ENCODE results near the gene GPATCH2L. TPM values are rescaled to one million over a fixed set of nuclear protein-coding genes. Genes with fewer than 3 reads are reported as not detected.

Gene GPATCH2L
- total and polyA plus RNA-seq, 2 experiments from 2014 or later, result 19.6 to 94.4 TPM

- TF ChIP-seq, protein P1, sequence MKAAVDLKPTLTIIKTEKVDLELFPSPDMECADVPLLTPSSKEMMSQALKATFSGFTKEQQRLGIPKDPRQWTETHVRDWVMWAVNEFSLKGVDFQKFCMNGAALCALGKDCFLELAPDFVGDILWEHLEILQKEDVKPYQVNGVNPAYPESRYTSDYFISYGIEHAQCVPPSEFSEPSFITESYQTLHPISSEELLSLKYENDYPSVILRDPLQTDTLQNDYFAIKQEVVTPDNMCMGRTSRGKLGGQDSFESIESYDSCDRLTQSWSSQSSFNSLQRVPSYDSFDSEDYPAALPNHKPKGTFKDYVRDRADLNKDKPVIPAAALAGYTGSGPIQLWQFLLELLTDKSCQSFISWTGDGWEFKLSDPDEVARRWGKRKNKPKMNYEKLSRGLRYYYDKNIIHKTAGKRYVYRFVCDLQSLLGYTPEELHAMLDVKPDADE (IDR thresholded peaks at IDR 0.05), result no peak
- no peak for TF ChIP-seq NANOG (IDR thresholded peaks at IDR 0.05; ENCODE audit: borderline replicate concordance)
- no peak for TF ChIP-seq STAT1 (IDR thresholded peaks at IDR 0.05; ENCODE audit: unreplicated experiment)
Observed at GRCh38 chr14:76152333-76152681, 585 bp downstream of the GPATCH2L start (continued).

- 0 out of 2 replicates have a peak overlapping the region, but pooled peaks have one; percentile 12 for H3K27ac ChIP-seq (ENCODE audit: low read depth)
- peak overlapping the region; percentile 95; the same call in 1 of the 2 replicates for H3K4me2 ChIP-seq
- Mint-ChIP-seq H3K27ac (no peak overlapping the region), H3K9me3 (no peaks in the 10 kb centered on the region; the same call in 2 of the 3 replicates), H3K4me3 (peak overlapping the region; percentile 97), H3K4me1 (peaks cover 38% of the 10 kb centered on the region), H3K27me3 (ENCODE audit: insufficient read depth, low read depth, poor library complexity) (peaks cover 2% of the 10 kb centered on the region), H3K36me3 (ENCODE audit: low read depth) (peaks cover 25% of the 10 kb centered on the region)
- H3K9me2 ChIP-seq (ENCODE audit: insufficient read depth), result peaks cover 5% of the 10 kb centered on the region
- DNase-seq (ENCODE audit: low spot score) (no peak), ATAC-seq (no peak)
- H4K20me1 ChIP-seq (replicated peaks; ENCODE audit: insufficient read depth), result peaks cover 54% of the 10 kb centered on the region
- peaks cover under 1% of the 10 kb centered on the region; the same call in 1 of the 2 replicates for H3K36me3 ChIP-seq (ENCODE audit: insufficient read depth)
- peaks cover 8% of the 10 kb centered on the region for H3K27me3 ChIP-seq (ENCODE audit: insufficient read depth)
- TF ChIP-seq EZH2 (IDR thresholded peaks at IDR 0.05; ENCODE audit: low read depth, unreplicated experiment) (no peak), STAT1 (IDR thresholded peaks at IDR 0.05; ENCODE audit: unreplicated experiment) (no peak), NANOG (IDR thresholded peaks at IDR 0.05; ENCODE audit: borderline replicate concordance) (no peak)
- no peak overlapping the region for H2AFZ ChIP-seq
- peaks cover 70% of the 10 kb centered on the region for H3K79me2 ChIP-seq (replicated peaks; ENCODE audit: insufficient read depth)
- H3K4me3 ChIP-seq, result 0 out of 2 replicates have a peak overlapping the region, but pooled peaks have one; percentile 97
- no peaks in the 10 kb centered on the region for H3F3A ChIP-seq (replicated peaks; ENCODE audit: low read depth)
- H3K4me1 ChIP-seq (ENCODE audit: insufficient read depth), result peaks cover 30% of the 10 kb centered on the region
Observed at GRCh38 chr14:76153919-76154318, 2.2 kb downstream of the GPATCH2L start.

GRCh38 chr14:76154539-76155126 lies 2.9 kb downstream of the GPATCH2L start:
- H4K20me1 ChIP-seq (replicated peaks; ENCODE audit: insufficient read depth), result peaks cover 55% of the 10 kb centered on the region
- no peak for TF ChIP-seq NANOG (IDR thresholded peaks at IDR 0.05; ENCODE audit: borderline replicate concordance)
- TF ChIP-seq, protein P1 (IDR thresholded peaks at IDR 0.05), result no peak
- no peak for TF ChIP-seq ZNF331 (CRISPR knock-in tag; IDR thresholded peaks at IDR 0.05; ENCODE audit: low read depth)
- TF ChIP-seq ZNF114 (CRISPR knock-in tag; IDR thresholded peaks at IDR 0.05), result no peak
- TF ChIP-seq, protein P2, sequence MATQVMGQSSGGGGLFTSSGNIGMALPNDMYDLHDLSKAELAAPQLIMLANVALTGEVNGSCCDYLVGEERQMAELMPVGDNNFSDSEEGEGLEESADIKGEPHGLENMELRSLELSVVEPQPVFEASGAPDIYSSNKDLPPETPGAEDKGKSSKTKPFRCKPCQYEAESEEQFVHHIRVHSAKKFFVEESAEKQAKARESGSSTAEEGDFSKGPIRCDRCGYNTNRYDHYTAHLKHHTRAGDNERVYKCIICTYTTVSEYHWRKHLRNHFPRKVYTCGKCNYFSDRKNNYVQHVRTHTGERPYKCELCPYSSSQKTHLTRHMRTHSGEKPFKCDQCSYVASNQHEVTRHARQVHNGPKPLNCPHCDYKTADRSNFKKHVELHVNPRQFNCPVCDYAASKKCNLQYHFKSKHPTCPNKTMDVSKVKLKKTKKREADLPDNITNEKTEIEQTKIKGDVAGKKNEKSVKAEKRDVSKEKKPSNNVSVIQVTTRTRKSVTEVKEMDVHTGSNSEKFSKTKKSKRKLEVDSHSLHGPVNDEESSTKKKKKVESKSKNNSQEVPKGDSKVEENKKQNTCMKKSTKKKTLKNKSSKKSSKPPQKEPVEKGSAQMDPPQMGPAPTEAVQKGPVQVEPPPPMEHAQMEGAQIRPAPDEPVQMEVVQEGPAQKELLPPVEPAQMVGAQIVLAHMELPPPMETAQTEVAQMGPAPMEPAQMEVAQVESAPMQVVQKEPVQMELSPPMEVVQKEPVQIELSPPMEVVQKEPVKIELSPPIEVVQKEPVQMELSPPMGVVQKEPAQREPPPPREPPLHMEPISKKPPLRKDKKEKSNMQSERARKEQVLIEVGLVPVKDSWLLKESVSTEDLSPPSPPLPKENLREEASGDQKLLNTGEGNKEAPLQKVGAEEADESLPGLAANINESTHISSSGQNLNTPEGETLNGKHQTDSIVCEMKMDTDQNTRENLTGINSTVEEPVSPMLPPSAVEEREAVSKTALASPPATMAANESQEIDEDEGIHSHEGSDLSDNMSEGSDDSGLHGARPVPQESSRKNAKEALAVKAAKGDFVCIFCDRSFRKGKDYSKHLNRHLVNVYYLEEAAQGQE (IDR thresholded peaks at IDR 0.05; ENCODE audit: unreplicated experiment), result no peak

More at GRCh38 chr14:76154539-76155126, 2.9 kb downstream of the GPATCH2L start:
- no peaks in the 10 kb centered on the region for H3F3A ChIP-seq (replicated peaks; ENCODE audit: low read depth)
- H3K79me2 ChIP-seq (replicated peaks; ENCODE audit: insufficient read depth), result peaks cover 77% of the 10 kb centered on the region
- peaks cover 7% of the 10 kb centered on the region; the same call in 1 of the 2 replicates for H3K36me3 ChIP-seq (ENCODE audit: insufficient read depth)
- H3K4me2 ChIP-seq, result peak overlapping the region; percentile 58
- H3K27ac Mint-ChIP-seq, result peak overlapping the region; percentile 53; the same call in 1 of the 2 replicates
- no peaks in the 10 kb centered on the region; the same call in 2 of the 3 replicates for H3K9me3 Mint-ChIP-seq
- peaks cover 5% of the 10 kb centered on the region for H3K9me2 ChIP-seq (ENCODE audit: insufficient read depth)
- H3K36me3 Mint-ChIP-seq (ENCODE audit: low read depth), result peaks cover 32% of the 10 kb centered on the region
- ATAC-seq (no peak), DNase-seq (ENCODE audit: low spot score) (no peak)
- H3K4me1 Mint-ChIP-seq, result peaks cover 38% of the 10 kb centered on the region
- H3K4me1 ChIP-seq (ENCODE audit: insufficient read depth), result peaks cover 30% of the 10 kb centered on the region
- no peak overlapping the region for H3K27ac ChIP-seq (ENCODE audit: low read depth)
- peak overlapping the region; percentile 54 for H3K4me3 Mint-ChIP-seq
- H3K27me3 ChIP-seq (ENCODE audit: insufficient read depth), result peaks cover under 1% of the 10 kb centered on the region
- peak overlapping the region; percentile 27; the same call in 1 of the 2 replicates for H3K4me3 ChIP-seq
- no peak overlapping the region for H2AFZ ChIP-seq
- H3K27me3 Mint-ChIP-seq (ENCODE audit: insufficient read depth, low read depth, poor library complexity), result peaks cover 2% of the 10 kb centered on the region

All from GM23338 (cell line).